K562 (cell line): Measurements from ENCODE around the gene GRIN1. TPM values are rescaled to one million over a fixed set of nuclear protein-coding genes. Genes with fewer than 3 reads are reported as not detected.

Experiments used
- AFF4 ChIP-seq: sonication (generic); formaldehyde crosslinking; IDR thresholded peaks from 2 replicates; pipeline ENCODE4 v1.8.0; 2023; ENCODE audit warnings: mild to moderate bottlenecking, missing genetic modification reagents
- ATF1 ChIP-seq, 2 experiments: fragments of 450-650 bp in 1 of 2; IDR thresholded peaks; 2 replicates each; pipeline ENCODE4 v1.6.1; 2016; ENCODE audit warnings: missing compliant biosample characterization in 1 of 2, missing genetic modification characterization in 1 of 2
- CREB3 ChIP-seq: fragments of 450-650 bp; conservative IDR thresholded peaks from 2 replicates; pipeline ENCODE4 v1.6.1; 2016; ENCODE audit warnings: missing genetic modification characterization, low read depth, mild to moderate bottlenecking, missing compliant biosample characterization, moderate library complexity
- CSDE1 ChIP-seq, 2 experiments: fragments of 450-650 bp; IDR thresholded peaks; 2 replicates each; pipeline ENCODE4 v1.6.1; 2016; ENCODE audit warnings: mild to moderate bottlenecking in 1 of 2
- ERF ChIP-seq: fragments of 450-650 bp; formaldehyde crosslinking; IDR thresholded peaks from 2 replicates; pipeline ENCODE4 v1.4.0; 2020; ENCODE audit warnings: mild to moderate bottlenecking, mixed read lengths
- FOXP4 ChIP-seq: sonication (generic); formaldehyde crosslinking; IDR thresholded peaks from 2 replicates; pipeline ENCODE4 v1.8.0; 2022; ENCODE audit warnings: mild to moderate bottlenecking, missing genetic modification reagents, borderline replicate concordance
- JUND ChIP-seq, 2 experiments: IDR thresholded peaks; 2 replicates in 1 of 2; 3 replicates in 1 of 2; pipeline ENCODE4 v1.6.1; 2011; ENCODE audit warnings: borderline replicate concordance in 2 of 2, low read depth in 2 of 2, low read length in 2 of 2, improper control_type of control experiment in 1 of 2, missing biosample characterization in 1 of 2, missing genetic modification characterization in 1 of 2, missing genetic modification reagents in 1 of 2
- ZNF134 ChIP-seq: fragments of 250-450 bp; sonication (Bioruptor Pico); conservative IDR thresholded peaks from 2 replicates; pipeline ENCODE4 v1.4.0; 2020
- ZNF197 ChIP-seq: fragments of 200-800 bp; sonication (Bioruptor generic); IDR thresholded peaks from 2 replicates; pipeline ENCODE4 v1.6.1; 2016; ENCODE audit warnings: low read depth, missing genetic modification characterization, missing compliant biosample characterization
- ZNF263 ChIP-seq: sonication (generic); formaldehyde crosslinking; IDR thresholded peaks from 2 replicates; pipeline ENCODE4 v1.8.0; 2022; ENCODE audit warnings: mild to moderate bottlenecking, missing genetic modification reagents, borderline replicate concordance
- ZNF311 ChIP-seq: fragments of 250-450 bp; sonication (Bioruptor Pico); IDR thresholded peaks from 2 replicates; pipeline ENCODE4 v1.4.0; 2020; ENCODE audit warnings: mild to moderate bottlenecking, moderate library complexity
- ZNF589 ChIP-seq: fragments of 200-800 bp; sonication (Bioruptor generic); IDR thresholded peaks from 2 replicates; pipeline ENCODE4 v1.6.1; 2016; ENCODE audit warnings: low read depth, missing genetic modification characterization, missing compliant biosample characterization
- ZSCAN29 ChIP-seq: fragments of 450-650 bp; IDR thresholded peaks from 2 replicates; pipeline ENCODE4 v1.6.1; 2017
- polyA plus RNA-seq, 8 experiments: library from polyadenylated mRNA; depleted of rRNA in 4 of 8; stranded (reverse) in 5 of 8; unstranded in 3 of 8; fragments of >200 nt; fragmentation: Nextera tagmentation in 2 of 8; fragmentation: Illumina TruSeq in 1 of 8; extraction: Ambion mirVana in 2 of 8; extraction: Trizol in 1 of 8; gene quantifications; 2 replicates each; pipeline versions ENCODE4 v1.2.1 to v1.2.3, GENCODE V29; 2011 to 2014; ENCODE audit warnings: inconsistent platforms in 1 of 8, missing spikeins in 1 of 8
- total RNA-seq, 7 experiments: library from RNA; depleted of rRNA in 6 of 7; stranded (reverse); fragments of >200 nt in 6 of 7; fragmentation: Illumina TruSeq in 2 of 7; extraction: Trizol in 2 of 7; gene quantifications; 2 replicates each; pipeline versions ENCODE4 v1.2.1 to v1.2.3, GENCODE V29; 2011 to 2021; ENCODE audit warnings: low replicate concordance in 1 of 7
- TF ChIP-seq, protein P1 (sequence below): sonication (generic); formaldehyde crosslinking; IDR thresholded peaks from 2 replicates; pipeline ENCODE4 v1.8.0; 2022; ENCODE audit warnings: mild to moderate bottlenecking, missing genetic modification reagents

Gene GRIN1
- total and polyA plus RNA-seq, 9 of the 15 experiments (the other 6 are each of a cell fraction or from before 2014, with no cell fraction given): 0.03 to 0.35 (median 0.16) TPM; not detected in 6

DNA sequence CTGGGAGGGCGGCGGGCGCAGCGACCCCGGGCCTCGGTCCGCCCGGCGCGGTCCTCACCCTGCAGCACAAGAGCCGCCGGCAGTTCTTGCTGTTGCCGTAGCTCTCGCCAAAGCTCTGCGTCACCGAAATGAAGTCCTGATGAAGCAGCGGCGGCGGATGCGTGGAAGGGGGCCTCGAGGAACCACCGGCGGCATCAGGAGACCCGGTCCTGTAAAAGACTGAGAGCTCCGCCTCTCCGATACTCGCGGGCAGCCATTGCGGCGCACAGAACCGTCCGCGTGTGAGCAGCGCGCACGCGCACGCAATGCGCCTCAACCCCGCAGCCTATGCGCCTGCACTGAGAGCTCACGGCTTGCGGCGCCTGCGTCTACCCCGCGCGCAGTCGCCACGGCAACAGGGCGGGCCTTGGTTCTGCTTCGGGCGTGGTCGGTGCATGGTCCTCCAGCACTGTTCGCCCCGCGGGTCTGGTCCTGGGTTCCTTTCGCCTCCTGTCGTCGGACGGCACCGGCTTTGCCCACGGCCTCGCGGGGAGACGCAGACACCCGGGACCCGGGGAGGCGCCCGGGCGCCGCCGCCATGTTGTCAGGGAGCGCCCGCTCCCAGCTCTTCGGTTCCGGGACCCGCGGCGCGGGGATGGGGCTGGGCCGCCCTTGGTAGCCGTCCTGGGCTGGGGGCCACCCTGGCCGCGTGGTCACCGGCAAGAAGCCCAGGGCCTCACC is 9.3 kb upstream of the GRIN1 start (continued):
- TF ChIP-seq AFF4 (CRISPR knock-in tag): peak; percentile 43; the same call in 1 of the 2 replicates
- TF ChIP-seq JUND (IDR thresholded peaks at IDR 0.05; ENCODE audit: borderline replicate concordance, low read depth, low read length): peak; percentile 41; the same call in 1 of the 2 replicates
- TF ChIP-seq JUND (tag; IDR thresholded peaks at IDR 0.05; ENCODE audit: borderline replicate concordance, low read depth, low read length): no peak; the same call in 2 of the 3 replicates
- TF ChIP-seq, protein P1, sequence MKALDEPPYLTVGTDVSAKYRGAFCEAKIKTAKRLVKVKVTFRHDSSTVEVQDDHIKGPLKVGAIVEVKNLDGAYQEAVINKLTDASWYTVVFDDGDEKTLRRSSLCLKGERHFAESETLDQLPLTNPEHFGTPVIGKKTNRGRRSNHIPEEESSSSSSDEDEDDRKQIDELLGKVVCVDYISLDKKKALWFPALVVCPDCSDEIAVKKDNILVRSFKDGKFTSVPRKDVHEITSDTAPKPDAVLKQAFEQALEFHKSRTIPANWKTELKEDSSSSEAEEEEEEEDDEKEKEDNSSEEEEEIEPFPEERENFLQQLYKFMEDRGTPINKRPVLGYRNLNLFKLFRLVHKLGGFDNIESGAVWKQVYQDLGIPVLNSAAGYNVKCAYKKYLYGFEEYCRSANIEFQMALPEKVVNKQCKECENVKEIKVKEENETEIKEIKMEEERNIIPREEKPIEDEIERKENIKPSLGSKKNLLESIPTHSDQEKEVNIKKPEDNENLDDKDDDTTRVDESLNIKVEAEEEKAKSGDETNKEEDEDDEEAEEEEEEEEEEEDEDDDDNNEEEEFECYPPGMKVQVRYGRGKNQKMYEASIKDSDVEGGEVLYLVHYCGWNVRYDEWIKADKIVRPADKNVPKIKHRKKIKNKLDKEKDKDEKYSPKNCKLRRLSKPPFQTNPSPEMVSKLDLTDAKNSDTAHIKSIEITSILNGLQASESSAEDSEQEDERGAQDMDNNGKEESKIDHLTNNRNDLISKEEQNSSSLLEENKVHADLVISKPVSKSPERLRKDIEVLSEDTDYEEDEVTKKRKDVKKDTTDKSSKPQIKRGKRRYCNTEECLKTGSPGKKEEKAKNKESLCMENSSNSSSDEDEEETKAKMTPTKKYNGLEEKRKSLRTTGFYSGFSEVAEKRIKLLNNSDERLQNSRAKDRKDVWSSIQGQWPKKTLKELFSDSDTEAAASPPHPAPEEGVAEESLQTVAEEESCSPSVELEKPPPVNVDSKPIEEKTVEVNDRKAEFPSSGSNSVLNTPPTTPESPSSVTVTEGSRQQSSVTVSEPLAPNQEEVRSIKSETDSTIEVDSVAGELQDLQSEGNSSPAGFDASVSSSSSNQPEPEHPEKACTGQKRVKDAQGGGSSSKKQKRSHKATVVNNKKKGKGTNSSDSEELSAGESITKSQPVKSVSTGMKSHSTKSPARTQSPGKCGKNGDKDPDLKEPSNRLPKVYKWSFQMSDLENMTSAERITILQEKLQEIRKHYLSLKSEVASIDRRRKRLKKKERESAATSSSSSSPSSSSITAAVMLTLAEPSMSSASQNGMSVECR (CRISPR knock-in tag): peak; percentile 54
- TF ChIP-seq CSDE1 (IDR thresholded peaks at IDR 0.05): peak in 1 of 2 experiments; percentile 91; a peak in 1 of 4 replicates
- 0 out of 2 replicates have a peak, but pooled peaks have one; percentile 31 for TF ChIP-seq FOXP4 (CRISPR knock-in tag)
- TF ChIP-seq ZNF197 (CRISPR knock-in tag): no peak
- TF ChIP-seq ZNF134 (CRISPR knock-in tag): 0 out of 2 replicates have a peak, but pooled peaks have one; percentile 5
- TF ChIP-seq CREB3 (tag): no peak
- TF ChIP-seq ATF1 (CRISPR knock-in tag; IDR thresholded peaks at IDR 0.05): peak; percentile 22; the same call in 1 of the 2 replicates
- TF ChIP-seq ATF1 (tag; IDR thresholded peaks at IDR 0.05): peak; percentile 70
- TF ChIP-seq ZSCAN29: no peak
- TF ChIP-seq ERF (CRISPR knock-in tag): peak; percentile 70; the same call in 1 of the 2 replicates
- peak; percentile 66; the same call in 1 of the 2 replicates for TF ChIP-seq ZNF263 (CRISPR knock-in tag)
- peak; percentile 36; the same call in 1 of the 2 replicates for TF ChIP-seq ZNF589 (CRISPR knock-in tag)
- TF ChIP-seq ZNF311 (CRISPR knock-in tag): no peak
